Kidney epithelial cell (primary cell): ENCODE results near the gene CFAP65. TPM values are rescaled to one million over a fixed set of nuclear protein-coding genes. Genes with fewer than 3 reads are reported as not detected.

Experiments used
- DNase-seq: peaks from one replicate; pipeline ENCODE4 v3.0.0-alpha.2; 2010; ENCODE audit warnings: low read depth
- H3K27me3 ChIP-seq: 2 replicates; pipeline ENCODE4 v1.6.0; 2011; ENCODE audit warnings: low read length; ENCODE audit not compliant: control insufficient read depth, insufficient read depth
- H3K36me3 ChIP-seq: 2 replicates; pipeline ENCODE4 v1.5.1; 2011; ENCODE audit warnings: low read length; ENCODE audit not compliant: control insufficient read depth, insufficient read depth
- H3K4me3 ChIP-seq: 2 replicates; pipeline ENCODE4 v1.5.1; 2011; ENCODE audit warnings: low read depth, mild to moderate bottlenecking, control low read depth, low read length
- CTCF ChIP-seq: IDR thresholded peaks from 2 replicates; pipeline ENCODE4 v1.5.1; 2011; ENCODE audit warnings: mild to moderate bottlenecking, moderate library complexity, low read length, control low read depth, inconsistent platforms; ENCODE audit not compliant: insufficient read depth, poor library complexity, severe bottlenecking
- total RNA-seq: library from RNA; depleted of rRNA; stranded (reverse); fragments of >200 nt; gene quantifications from 2 replicates; pipeline ENCODE4 v1.2.3, GENCODE V29; 2015

The CFAP65 gene
- total RNA-seq = 0.07 TPM in 1 of 2 replicates, not detected in the other

- H3K4me3 ChIP-seq = peak within 1 kb of the TSS; percentile 36
- DNase-seq = no peak
- TF ChIP-seq CTCF = no peak
- H3K27me3 ChIP-seq = peaks cover 31% of the 10 kb centered on the region
- no peaks in the 10 kb centered on the region for H3K36me3 ChIP-seq
These were observed at the start of gene CFAP65 for GRCh38 chr2:219041252-219041651. Gene CFAP65 (minus strand): TSS chr2:219041516. CDS start chr2:219039048, 2,468 bp downstream.

GRCh38 chr2:219090436-219091299 lies 49.4 kb upstream of the CFAP65 start:
- Histone ChIP-seq H3K27me3 (no peaks in the 10 kb centered on the region), H3K4me3 (no peak overlapping the region), H3K36me3 (no peaks in the 10 kb centered on the region)
- no peak for DNase-seq
- no peak for TF ChIP-seq CTCF

- no peaks in the 10 kb centered on the region for H3K27me3 ChIP-seq
- TF ChIP-seq CTCF = no peak
- H3K36me3 ChIP-seq = no peaks in the 10 kb centered on the region
- no peak for DNase-seq
- no peak overlapping the region for H3K4me3 ChIP-seq
These were observed 48.0 kb upstream of the CFAP65 start for GRCh38 chr2:219089330-219089729.

GRCh38 chr2:219087848-219088247 lies 46.5 kb upstream of the CFAP65 start:
- H3K36me3 ChIP-seq = no peaks in the 10 kb centered on the region
- no peaks in the 10 kb centered on the region for H3K27me3 ChIP-seq
- TF ChIP-seq CTCF = no peak
- H3K4me3 ChIP-seq = no peak overlapping the region
- no peak for DNase-seq

- Histone ChIP-seq H3K4me3 (no peak overlapping the region), H3K27me3 (no peaks in the 10 kb centered on the region), H3K36me3 (no peaks in the 10 kb centered on the region)
- no peak for TF ChIP-seq CTCF
- DNase-seq = no peak
These were observed 46.0 kb upstream of the CFAP65 start for GRCh38 chr2:219087361-219087760.
